GM06990 (cell line): Measurements from ENCODE around the gene AGA.
A peak's percentile ranks its signal among the peaks of the same experiment; 100 is the strongest.

Experiments
- DNase-seq: peaks from one replicate; pipeline ENCODE4 v3.0.0-alpha.2; 2011; ENCODE audit not compliant: insufficient read length; ENCODE audit errors: extremely low read depth
- H3K27me3 ChIP-seq: replicated peaks from 2 replicates; pipeline ENCODE4 v1.6.0; 2011; ENCODE audit warnings: low read length; ENCODE audit not compliant: control insufficient read depth, insufficient read depth
- H3K36me3 ChIP-seq: 2 replicates; pipeline ENCODE4 v1.5.1; 2011; ENCODE audit warnings: low read length; ENCODE audit not compliant: control insufficient read depth, insufficient read depth
- H3K4me3 ChIP-seq: replicated peaks from 2 replicates; pipeline ENCODE4 v1.5.1; 2011; ENCODE audit warnings: low read depth, mild to moderate bottlenecking, control low read depth, low read length
- TF ChIP-seq, protein P1 (sequence below): IDR thresholded peaks from 2 replicates; pipeline ENCODE4 v1.5.1; 2011; ENCODE audit warnings: low read length, control low read depth, mild to moderate bottlenecking, inconsistent platforms; ENCODE audit not compliant: insufficient read depth, poor library complexity, severe bottlenecking

The AGA gene

DNA sequence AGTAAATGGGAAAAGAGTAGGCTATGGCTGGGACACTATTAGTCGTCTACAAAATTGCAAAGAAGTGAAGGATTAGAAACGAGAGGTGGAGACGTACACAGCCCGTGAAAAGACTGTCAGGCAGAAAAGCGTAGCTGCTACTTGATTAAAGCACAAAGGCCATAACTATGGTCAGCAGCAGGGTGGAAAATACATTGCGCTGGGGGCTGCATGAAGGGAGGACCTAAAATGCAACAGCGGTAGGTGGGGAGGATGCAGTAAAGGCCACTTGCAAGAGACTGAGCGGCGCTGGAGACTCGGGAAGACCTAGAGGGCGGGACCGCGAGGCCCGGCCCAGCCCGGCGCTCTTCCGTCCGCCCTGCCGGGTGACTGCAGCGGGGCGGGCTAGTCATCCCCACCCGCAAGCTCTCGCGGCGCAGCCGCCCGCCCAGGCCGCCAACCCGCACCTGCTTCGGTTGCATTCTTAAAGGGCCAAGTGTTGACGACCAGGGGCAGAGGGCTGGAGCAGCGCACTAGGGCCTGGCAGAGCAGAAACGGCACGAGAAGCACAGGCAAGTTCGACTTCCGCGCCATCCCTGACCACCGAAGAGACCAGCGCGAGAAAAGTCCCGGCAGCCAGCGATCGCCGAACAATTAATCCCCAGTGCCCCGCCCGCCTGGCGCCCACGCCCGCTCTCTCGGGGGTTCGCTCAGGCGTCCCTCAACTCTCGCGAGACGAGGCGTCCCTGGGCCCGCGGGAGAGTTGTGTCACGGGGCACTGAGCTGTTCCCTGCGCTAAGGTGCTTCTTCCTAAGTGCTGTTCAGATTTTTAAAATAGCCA, at the start of gene AGA:
Gene AGA (minus strand): TSS at position 635 of the 820 bp plus-strand sequence. CDS start 62 bp downstream, at position 573.
- H3K4me3 ChIP-seq: peak within 1 kb of the TSS; percentile 86
- DNase-seq: peak; percentile 97
- no peaks in the 10 kb centered on the region for H3K27me3 ChIP-seq
- H3K36me3 ChIP-seq: no peaks in the 10 kb centered on the region; the same call in 1 of the 2 replicates
- TF ChIP-seq, protein P1, sequence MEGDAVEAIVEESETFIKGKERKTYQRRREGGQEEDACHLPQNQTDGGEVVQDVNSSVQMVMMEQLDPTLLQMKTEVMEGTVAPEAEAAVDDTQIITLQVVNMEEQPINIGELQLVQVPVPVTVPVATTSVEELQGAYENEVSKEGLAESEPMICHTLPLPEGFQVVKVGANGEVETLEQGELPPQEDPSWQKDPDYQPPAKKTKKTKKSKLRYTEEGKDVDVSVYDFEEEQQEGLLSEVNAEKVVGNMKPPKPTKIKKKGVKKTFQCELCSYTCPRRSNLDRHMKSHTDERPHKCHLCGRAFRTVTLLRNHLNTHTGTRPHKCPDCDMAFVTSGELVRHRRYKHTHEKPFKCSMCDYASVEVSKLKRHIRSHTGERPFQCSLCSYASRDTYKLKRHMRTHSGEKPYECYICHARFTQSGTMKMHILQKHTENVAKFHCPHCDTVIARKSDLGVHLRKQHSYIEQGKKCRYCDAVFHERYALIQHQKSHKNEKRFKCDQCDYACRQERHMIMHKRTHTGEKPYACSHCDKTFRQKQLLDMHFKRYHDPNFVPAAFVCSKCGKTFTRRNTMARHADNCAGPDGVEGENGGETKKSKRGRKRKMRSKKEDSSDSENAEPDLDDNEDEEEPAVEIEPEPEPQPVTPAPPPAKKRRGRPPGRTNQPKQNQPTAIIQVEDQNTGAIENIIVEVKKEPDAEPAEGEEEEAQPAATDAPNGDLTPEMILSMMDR: no peak

DNA sequence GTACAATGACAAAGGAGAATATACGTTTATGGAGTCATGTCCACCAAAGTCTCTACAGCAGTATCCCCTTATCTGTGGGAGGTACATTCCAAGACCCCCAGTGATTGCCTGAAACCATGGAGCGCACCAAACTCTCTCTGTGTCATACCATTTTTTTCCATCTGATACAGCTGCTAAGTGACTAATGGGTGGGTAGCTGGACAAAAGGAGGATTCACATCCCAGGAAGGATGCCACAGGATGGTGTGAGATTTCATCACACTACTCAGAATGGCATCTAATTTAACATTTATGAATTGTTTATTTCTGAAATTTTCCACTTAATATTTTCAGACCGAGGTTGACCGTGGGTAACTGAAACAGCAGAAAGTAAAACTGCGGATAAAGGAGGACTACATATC, 49.8 kb upstream of the AGA start:
- Histone ChIP-seq H3K4me3 (no peak overlapping the region), H3K27me3 (no peaks in the 10 kb centered on the region), H3K36me3 (no peaks in the 10 kb centered on the region)
- TF ChIP-seq, protein P1: no peak
- DNase-seq: no peak

DNA sequence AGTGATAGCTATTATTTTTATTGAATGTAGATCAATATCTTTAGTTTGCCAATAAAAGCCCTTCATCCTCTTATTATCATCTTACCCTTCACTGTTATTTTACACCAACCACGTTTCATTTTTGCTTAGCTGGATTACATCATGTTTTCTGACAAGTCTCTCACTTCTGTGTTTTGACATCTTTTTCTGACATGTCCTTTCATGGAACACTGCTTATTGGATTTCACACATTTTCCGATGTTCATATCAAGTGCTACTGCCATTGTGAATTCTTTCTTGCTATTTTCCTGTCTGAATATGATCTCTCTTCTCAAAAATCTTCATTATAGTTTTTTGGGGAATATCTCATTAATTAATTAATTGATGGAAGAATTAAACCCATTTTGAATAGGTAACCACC, 48.5 kb upstream of the AGA start:
- Histone ChIP-seq H3K36me3 (no peaks in the 10 kb centered on the region), H3K27me3 (no peaks in the 10 kb centered on the region), H3K4me3 (no peak overlapping the region)
- no peak for DNase-seq
- TF ChIP-seq, protein P1: no peak

DNA sequence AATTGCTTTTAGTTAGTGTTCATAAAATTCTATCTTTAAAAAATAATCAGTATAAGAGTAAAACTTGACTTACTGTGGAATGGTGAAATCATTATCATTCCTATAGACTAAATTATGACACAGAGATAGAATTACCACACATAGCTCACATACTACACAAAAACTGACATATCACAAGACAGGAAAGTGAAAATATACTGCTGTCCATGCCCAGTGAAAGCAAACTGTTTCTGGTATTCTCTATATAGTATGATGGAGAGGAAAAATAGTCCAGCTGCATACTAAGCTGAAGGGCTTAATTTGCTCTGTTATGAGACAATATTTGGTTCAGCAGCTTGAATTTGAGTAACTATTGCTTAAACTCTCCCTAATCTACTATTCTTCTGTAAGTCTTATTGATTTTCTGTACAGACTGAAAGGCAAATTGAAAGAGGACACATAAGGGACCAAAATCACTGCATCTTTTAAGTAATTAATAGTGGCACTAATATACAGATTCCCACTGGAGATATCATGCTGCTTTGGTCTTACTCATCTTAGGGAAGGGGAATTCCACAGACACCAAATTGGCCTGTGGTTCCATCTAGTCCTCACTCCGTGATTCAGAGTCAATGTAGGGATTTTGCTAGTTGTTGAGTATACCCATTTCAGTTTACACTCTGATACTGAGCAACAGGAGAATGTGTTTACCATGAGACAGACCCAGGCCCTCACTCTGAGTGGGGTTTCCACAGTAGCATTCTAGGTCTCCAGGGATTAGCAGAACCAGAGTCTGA, 47.4 kb upstream of the AGA start:
- no peak for DNase-seq

DNA sequence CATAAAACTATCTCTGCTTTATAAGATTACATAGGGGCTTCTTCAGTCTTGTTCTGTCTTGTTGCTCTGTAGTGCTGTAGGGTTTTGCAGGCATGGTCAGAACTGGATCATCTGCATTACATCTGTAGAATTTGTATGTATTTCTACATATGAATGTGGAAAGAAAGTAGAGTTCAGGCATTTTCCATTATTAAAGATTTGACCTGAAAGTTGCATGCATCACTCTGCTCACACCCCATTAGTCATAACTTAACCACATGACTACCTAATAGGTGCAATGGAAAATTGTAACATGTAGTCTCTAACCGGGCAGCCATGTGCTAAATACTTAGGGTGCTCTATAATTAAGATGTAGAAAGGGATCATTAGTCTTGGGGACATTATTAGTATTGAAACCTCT, 45.7 kb upstream of the AGA start:
- H3K4me3 ChIP-seq: no peak overlapping the region
- DNase-seq: no peak
- TF ChIP-seq, protein P1: no peak
- H3K27me3 ChIP-seq: no peaks in the 10 kb centered on the region
- no peaks in the 10 kb centered on the region for H3K36me3 ChIP-seq

More for the DNA sequence above, 47.4 kb upstream of the AGA start:
- TF ChIP-seq, protein P1: no peak
- Histone ChIP-seq H3K4me3 (no peak overlapping the region), H3K27me3 (no peaks in the 10 kb centered on the region), H3K36me3 (no peaks in the 10 kb centered on the region)
